NCI-H1105 treated with DMSO at 0.1 percent for 48 hours (cell line): ENCODE results near the gene ARL1.
"Not testable (repeated sequence)": the region's sequence is repeated elsewhere in the genome, so short reads cannot be mapped to it uniquely, and the experiment has no call there.

ENCODE experiments used
- DNase-seq: peaks from one replicate; lab custom pipeline; 2025; lab: John Stamatoyannopoulos, UW

Gene ARL1

GRCh38 chr12:101407436-101408345, at the start of gene ARL1:
Gene ARL1, minus strand, starts transcription at chr12:101407772. Its CDS starts 127 bp downstream, at chr12:101407645.
- peak; percentile 87 for DNase-seq

GRCh38 chr12:101455685-101456084, 48.1 kb upstream of the ARL1 start:
- no peak for DNase-seq

GRCh38 chr12:101441461-101442224, 34.1 kb upstream of the ARL1 start:
- no peak for DNase-seq

DNA sequence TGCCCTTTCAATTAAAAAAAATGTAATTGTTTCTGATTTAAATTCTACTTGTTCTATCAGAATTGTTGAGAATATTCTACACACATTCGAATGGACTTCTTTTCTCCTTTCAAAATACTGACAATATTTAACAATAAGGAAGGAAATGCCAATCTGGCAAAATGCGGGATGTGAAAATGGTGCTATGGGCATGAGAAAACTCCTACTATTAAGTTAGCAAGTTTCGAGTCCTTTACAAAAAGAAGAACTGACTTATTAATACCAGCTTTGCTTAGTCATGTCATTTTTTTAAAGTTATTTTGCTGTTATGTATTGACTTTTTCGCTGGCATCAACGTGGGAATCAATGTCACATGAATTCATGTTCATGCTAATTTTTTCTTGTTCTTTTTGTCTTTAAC, 31.7 kb upstream of the ARL1 start:
- DNase-seq, result no peak

- DNase-seq, result no peak
Measured at GRCh38 chr12:101436136-101436535, 28.6 kb upstream of the ARL1 start.

GRCh38 chr12:101430456-101430855, 22.9 kb upstream of the ARL1 start:
- DNase-seq, result no peak

GRCh38 chr12:101424620-101425019, 17.0 kb upstream of the ARL1 start:
- DNase-seq, result no peak

DNA sequence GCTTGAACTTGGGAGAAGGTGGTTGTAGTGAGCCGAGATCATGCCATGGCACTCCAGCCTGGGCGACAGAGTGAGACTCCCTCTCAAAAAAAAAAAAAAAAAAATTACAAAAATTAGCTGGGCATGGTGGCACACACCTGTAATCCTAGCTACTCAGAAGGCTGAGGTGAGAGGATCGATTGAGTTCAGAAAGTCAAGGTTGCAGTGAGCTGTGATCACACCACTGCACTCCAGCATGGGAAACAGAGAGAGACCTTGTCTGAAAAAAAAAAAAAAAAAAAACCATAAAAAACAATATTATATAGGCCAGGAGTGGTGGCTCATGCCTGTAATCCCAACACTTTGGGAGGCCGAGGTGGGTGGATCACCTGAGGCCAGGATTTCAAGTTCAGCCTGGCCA, 14.5 kb upstream of the ARL1 start:
- DNase-seq, result not testable (repeated sequence)

GRCh38 chr12:101415228-101415627, 7.7 kb upstream of the ARL1 start:
- no peak for DNase-seq

DNA sequence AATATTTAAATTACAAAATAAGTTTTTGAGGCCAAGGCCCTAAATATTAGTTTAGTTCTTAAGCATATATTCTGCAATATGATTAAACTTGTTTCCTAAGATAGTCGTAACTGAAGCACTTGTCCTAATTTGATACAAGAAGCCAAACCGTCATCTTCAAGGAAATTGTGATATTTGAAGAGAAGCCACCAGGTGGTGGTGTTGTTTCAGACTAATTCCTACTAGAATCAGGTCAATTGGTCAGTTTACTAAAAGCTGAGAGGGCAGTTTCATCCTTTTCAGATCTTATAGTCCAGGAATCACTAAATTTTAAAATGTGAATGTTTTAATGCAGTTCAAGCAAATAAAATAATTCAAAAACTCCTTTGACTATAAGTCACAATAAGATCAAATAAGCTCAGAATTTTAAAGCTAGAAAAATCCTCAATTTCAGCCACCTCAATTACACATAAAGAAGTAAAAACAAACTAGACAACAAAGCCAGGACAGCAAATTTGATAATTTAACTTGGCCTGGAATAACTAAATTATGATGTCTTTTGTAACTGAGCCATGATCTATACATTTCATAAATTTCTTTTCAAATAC, 7.1 kb upstream of the ARL1 start:
- peak; percentile 73 for DNase-seq

GRCh38 chr12:101410169-101410568, 2.6 kb upstream of the ARL1 start:
- DNase-seq, result not testable (repeated sequence)

GRCh38 chr12:101407049-101407435, 530 bp downstream of the ARL1 start:
- peak; percentile 69 for DNase-seq

DNA sequence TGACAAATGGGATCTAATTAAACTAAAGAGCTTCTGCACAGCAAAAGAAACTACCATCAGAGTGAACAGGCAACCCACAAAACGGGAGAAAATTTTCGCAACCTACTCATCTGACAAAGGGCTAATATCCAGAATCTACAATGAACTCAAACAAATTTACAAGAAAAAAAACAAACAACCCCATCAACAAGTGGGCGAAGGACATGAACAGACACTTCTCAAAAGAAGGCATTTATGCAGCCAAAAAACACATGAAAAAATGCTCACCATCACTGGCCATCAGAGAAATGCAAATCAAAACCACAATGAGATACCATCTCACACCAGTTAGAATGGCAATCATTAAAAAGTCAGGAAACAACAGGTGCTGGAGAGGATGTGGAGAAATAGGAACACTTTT, 16.4 kb downstream of the ARL1 start:
- not testable (repeated sequence) for DNase-seq

GRCh38 chr12:101379149-101379548, 28.4 kb downstream of the ARL1 start:
- no peak for DNase-seq

- no peak for DNase-seq
Measured at GRCh38 chr12:101375573-101375972, 32.0 kb downstream of the ARL1 start.

- DNase-seq, result peak; percentile 40
Measured at GRCh38 chr12:101372431-101372830, 35.1 kb downstream of the ARL1 start.

DNA sequence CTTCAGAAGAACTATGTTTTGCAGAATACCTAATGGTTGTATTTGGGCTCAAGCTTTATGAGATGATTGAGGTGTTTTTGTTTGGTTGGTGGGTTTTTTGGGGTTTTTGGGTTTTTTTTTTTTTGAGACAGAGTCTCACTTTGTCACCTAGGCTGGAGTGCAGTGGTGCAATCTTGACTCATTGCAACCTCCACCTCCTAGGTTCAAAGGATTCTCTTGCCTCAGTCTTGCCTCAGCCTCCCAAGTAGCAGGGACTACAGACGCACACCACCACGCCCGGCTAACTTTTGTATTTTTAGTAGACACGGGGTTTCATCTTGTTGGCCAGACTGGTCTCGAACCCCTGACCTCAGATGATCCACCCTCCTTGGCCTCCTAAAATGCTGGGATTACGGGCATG, 39.6 kb downstream of the ARL1 start:
- no peak for DNase-seq

- no peak for DNase-seq
Measured at GRCh38 chr12:101361455-101361854, 46.1 kb downstream of the ARL1 start.

DNA sequence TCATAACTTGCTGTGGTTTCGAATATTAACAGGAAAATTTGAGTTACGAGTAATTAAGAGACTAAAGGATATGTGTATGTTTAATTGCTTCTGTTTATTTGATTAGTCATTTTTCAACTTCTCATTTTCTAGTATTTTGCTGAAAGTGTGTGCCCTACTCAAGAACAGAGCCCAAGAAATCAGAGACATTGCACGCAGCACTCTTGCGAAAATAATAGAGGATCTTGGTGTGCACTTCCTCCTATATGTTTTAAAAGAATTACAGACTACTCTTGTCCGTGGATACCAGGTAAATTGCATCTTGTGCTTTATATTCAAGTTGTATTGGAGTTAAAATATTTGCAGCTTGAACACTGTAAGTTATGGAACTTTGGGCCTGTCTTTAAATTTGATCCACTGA, 50.8 kb downstream of the ARL1 start:
- DNase-seq, result no peak

DNA sequence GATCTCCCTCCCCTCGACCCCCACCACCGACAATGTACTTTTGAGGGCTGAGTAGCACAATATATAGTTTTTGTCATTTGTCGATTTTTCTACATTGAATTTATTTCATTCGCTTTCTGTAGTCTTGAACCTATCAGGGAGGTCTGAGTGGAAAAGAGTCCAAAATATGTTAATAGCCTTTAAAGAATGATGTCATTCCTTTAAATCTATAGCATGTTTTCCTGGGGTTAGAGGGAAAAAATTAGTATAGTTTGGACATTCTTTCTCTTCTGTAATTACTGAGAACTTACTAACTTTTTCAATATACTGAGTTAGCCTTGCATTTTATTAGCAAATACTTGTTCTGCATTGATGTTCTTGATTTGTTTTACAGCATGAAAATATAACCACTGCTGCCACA, 55.9 kb downstream of the ARL1 start:
- DNase-seq, result no peak

DNA sequence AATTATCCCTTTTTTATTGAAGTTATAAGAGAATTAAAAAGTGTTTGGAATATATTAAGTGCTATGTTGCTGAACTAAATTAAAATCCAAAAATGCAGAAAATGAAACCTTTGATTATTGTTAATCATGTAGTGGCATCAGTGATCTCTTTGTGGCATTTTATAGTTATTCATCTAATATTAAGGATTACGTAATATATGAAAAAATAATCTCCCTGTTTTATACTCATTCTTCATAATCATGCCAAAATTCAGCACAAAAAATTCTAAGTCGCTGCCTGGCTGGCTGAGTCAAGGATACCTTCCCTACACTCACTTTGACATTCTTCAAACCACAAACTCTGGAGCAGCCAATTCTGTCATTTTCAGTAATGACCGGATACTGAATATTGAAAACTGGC, 63.7 kb downstream of the ARL1 start:
- DNase-seq, result no peak
